Caco-2 (cell line): ENCODE results near the gene MAD1L1. TPM values are rescaled to one million over a fixed set of nuclear protein-coding genes. Genes with fewer than 3 reads are reported as not detected.

ENCODE experiments used
- BruUV-seq: library from RNA; stranded (reverse); fragments of 400-500 nt; replicated peaks from 2 replicates; lab custom pipeline; 2021; lab: Mats Ljungman, UMichigan
- CTCF ChIA-PET: fragments of 300-600 bp; sonication (Branson Sonifier 250); formaldehyde crosslinking; loops from one replicate; lab custom pipeline; 2022; ENCODE audit warnings: antibody characterized with exemption; lab: Charles Lee
- POLR2A ChIA-PET: fragments of 300-600 bp; sonication (Branson Sonifier 250); formaldehyde crosslinking; loops from one replicate; lab custom pipeline; 2022; ENCODE audit warnings: antibody characterized with exemption; lab: Charles Lee
- DNase-seq, 2 experiments: peaks; one replicate each; pipeline versions ENCODE4 v3.0.0 to v3.0.0-alpha.2; 2020 to 2022
- H3K27me3 ChIP-seq: replicated peaks from 2 replicates; pipeline ENCODE4 v1.6.0; 2011; ENCODE audit warnings: low read length; ENCODE audit not compliant: control insufficient read depth, insufficient read depth
- H3K36me3 ChIP-seq: 2 replicates; pipeline ENCODE4 v1.5.1; 2011; ENCODE audit warnings: low read length; ENCODE audit not compliant: control insufficient read depth, insufficient read depth
- H3K4me1 ChIP-seq: fragments of 250-450 bp; sonication (Bioruptor Pico); 2 replicates; pipeline ENCODE4 v1.5.1; 2020; ENCODE audit warnings: mild to moderate bottlenecking
- H3K4me3 ChIP-seq: 2 replicates; pipeline ENCODE4 v1.5.1; 2011; ENCODE audit warnings: low read depth, mild to moderate bottlenecking, control low read depth, low read length
- H3K9me3 ChIP-seq: fragments of 250-450 bp; sonication (Bioruptor Pico); 2 replicates; pipeline ENCODE4 v1.5.1; 2020; ENCODE audit warnings: mild to moderate bottlenecking, moderate library complexity
- H3K27ac Mint-ChIP-seq: one replicate; pipeline ENCODE4 v1.8.0; 2022; ENCODE audit warnings: mixed read lengths; ENCODE audit not compliant: unreplicated experiment
- H3K27me3 Mint-ChIP-seq: one replicate; pipeline ENCODE4 v1.8.0; 2022; ENCODE audit warnings: mixed read lengths; ENCODE audit not compliant: insufficient read depth, unreplicated experiment
- H3K36me3 Mint-ChIP-seq: one replicate; pipeline ENCODE4 v1.8.0; 2022; ENCODE audit warnings: mild to moderate bottlenecking, mixed read lengths; ENCODE audit not compliant: insufficient read depth, unreplicated experiment
- H3K4me1 Mint-ChIP-seq: one replicate; pipeline ENCODE4 v1.8.0; 2022; ENCODE audit warnings: low read depth, mixed read lengths; ENCODE audit not compliant: unreplicated experiment
- H3K4me3 Mint-ChIP-seq: one replicate; pipeline ENCODE4 v1.8.0; 2022; ENCODE audit warnings: mild to moderate bottlenecking, moderate library complexity, mixed read lengths; ENCODE audit not compliant: unreplicated experiment
- H3K9me3 Mint-ChIP-seq: one replicate; pipeline ENCODE4 v1.8.0; 2022; ENCODE audit warnings: mixed read lengths; ENCODE audit not compliant: unreplicated experiment
- intact Hi-C: fragments of 100-400 bp; cut with micrococcal nuclease; formaldehyde crosslinking; loops from one replicate; pipeline ENCODE4 v1.10.0; 2022; ENCODE audit not compliant: unreplicated experiment
- total RNA-seq: library from RNA; stranded (reverse); gene quantifications from 2 replicates; pipeline ENCODE4 v1.2.3, GENCODE V29; 2022
- TF ChIP-seq, protein P1 (sequence below), 2 experiments: fragments of 200-600 bp in 1 of 2; IDR thresholded peaks; 1 replicate in 1 of 2; 2 replicates in 1 of 2; pipeline versions ENCODE4 v1.5.1 to v1.8.0; 2011 to 2022; ENCODE audit warnings: antibody characterized with exemption in 1 of 2, control low read depth in 1 of 2, inconsistent platforms in 1 of 2, low read depth in 1 of 2, low read length in 1 of 2, mild to moderate bottlenecking in 1 of 2, moderate library complexity in 1 of 2; ENCODE audit not compliant: insufficient read depth in 1 of 2, severe bottlenecking in 1 of 2, unreplicated experiment in 1 of 2

The MAD1L1 gene
- total RNA-seq, 1 experiment from 2014 or later = 58.6 TPM

DNA sequence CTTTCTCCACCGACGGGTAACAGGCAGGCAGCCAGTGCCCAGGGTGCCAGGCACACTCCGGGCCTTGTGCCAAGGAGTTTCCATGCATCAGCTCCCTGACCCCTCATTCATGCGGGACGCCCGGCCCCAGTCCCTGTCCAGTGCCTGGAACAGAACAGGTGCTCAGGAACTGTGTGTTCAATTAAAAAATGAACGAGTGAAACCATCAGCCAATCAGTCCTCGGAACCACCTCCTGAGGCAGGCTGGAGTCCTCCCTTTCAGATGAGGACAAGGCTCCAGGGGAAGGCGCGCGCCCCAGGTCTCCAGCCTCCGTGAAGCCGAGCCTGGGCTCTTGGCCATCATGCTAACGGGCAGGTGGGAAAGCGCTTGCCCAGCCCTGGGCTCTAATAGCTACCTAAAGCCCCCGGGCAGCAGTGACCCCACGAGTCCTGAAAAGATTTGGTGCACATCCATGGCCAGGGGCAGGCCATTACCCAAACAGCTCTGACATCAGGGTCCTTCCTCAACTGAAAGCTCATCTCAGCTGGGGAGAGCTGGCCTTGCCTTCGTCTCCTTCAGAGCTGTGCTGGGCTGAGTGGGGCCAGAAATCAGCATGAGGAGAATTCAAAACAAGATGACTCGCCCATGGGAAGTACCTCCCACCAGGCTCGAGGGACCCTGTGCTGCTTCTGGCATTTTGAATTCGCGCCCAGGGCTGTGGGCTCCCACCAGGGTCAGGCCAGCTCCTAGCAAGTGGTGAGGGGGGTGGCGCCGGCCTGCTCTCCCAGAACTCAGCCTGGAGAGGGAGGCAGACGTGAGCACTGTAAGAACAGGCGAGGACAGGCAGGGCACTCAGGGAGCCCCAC is 200.5 kb downstream of the MAD1L1 start:
- H3K4me3 Mint-ChIP-seq = no peak overlapping the region
- TF ChIP-seq, protein P1, sequence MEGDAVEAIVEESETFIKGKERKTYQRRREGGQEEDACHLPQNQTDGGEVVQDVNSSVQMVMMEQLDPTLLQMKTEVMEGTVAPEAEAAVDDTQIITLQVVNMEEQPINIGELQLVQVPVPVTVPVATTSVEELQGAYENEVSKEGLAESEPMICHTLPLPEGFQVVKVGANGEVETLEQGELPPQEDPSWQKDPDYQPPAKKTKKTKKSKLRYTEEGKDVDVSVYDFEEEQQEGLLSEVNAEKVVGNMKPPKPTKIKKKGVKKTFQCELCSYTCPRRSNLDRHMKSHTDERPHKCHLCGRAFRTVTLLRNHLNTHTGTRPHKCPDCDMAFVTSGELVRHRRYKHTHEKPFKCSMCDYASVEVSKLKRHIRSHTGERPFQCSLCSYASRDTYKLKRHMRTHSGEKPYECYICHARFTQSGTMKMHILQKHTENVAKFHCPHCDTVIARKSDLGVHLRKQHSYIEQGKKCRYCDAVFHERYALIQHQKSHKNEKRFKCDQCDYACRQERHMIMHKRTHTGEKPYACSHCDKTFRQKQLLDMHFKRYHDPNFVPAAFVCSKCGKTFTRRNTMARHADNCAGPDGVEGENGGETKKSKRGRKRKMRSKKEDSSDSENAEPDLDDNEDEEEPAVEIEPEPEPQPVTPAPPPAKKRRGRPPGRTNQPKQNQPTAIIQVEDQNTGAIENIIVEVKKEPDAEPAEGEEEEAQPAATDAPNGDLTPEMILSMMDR (IDR thresholded peaks at IDR 0.05; ENCODE audit: insufficient read depth in 1 of 2, low read depth in 1 of 2, low read length in 1 of 2, severe bottlenecking in 1 of 2, unreplicated experiment in 1 of 2) = no peak
- BruUV-seq = no TSS peak
- H3K9me3 Mint-ChIP-seq = peaks cover 29% of the 10 kb centered on the region
- H3K4me1 Mint-ChIP-seq = peaks cover 15% of the 10 kb centered on the region
- Histone ChIP-seq H3K9me3 (0 out of 2 replicates have a peak, but pooled peaks cover 9% of the 10 kb centered on the region), H3K36me3 (no peaks in the 10 kb centered on the region), H3K4me1 (peaks cover 9% of the 10 kb centered on the region; the same call in 1 of the 2 replicates), H3K4me3 (no peak overlapping the region), H3K27me3 (no peaks in the 10 kb centered on the region)
- ChIA-PET CTCF (no interaction called here), POLR2A (no interaction called here)
- peak in 1 of 2 experiments; percentile 14 for DNase-seq
- no peak overlapping the region for H3K27ac Mint-ChIP-seq
- no peaks in the 10 kb centered on the region for H3K27me3 Mint-ChIP-seq
- intact Hi-C loops = no loop called here
- peaks cover 40% of the 10 kb centered on the region for H3K36me3 Mint-ChIP-seq

DNA sequence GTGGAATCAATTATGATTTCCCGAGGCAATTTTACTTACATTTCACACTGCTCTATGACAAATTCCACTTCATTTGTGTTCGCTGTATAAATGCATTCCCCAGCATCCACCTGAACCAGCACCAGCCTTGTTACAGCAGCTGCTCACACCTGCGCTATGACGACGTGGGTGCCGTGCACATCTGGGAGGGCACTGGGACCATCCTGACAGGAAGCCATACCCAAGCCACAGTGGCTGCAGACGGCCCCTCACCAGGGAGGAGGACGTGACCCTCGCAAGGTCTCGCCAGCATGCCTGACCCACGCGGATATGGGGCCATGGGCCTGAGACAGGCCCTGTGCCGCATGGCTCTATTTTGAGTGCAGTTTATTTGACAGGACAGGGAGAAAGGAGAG is 201.3 kb downstream of the MAD1L1 start:
- no peaks in the 10 kb centered on the region for H3K27me3 ChIP-seq
- Mint-ChIP-seq H3K4me3 (no peak overlapping the region), H3K27me3 (no peaks in the 10 kb centered on the region), H3K9me3 (peaks cover 34% of the 10 kb centered on the region), H3K27ac (no peak overlapping the region), H3K36me3 (peaks cover 40% of the 10 kb centered on the region), H3K4me1 (peaks cover 19% of the 10 kb centered on the region)
- DNase-seq = peak in 1 of 2 experiments; percentile 30
- peaks cover 12% of the 10 kb centered on the region; the same call in 1 of the 2 replicates for H3K4me1 ChIP-seq
- TF ChIP-seq, protein P1 (IDR thresholded peaks at IDR 0.05; ENCODE audit: insufficient read depth in 1 of 2, low read depth in 1 of 2, low read length in 1 of 2, severe bottlenecking in 1 of 2, unreplicated experiment in 1 of 2) = no peak
- 0 out of 2 replicates have a peak, but pooled peaks cover 12% of the 10 kb centered on the region for H3K9me3 ChIP-seq
- no TSS peak for BruUV-seq
- H3K36me3 ChIP-seq = no peaks in the 10 kb centered on the region
- POLR2A ChIA-PET = no interaction called here
- intact Hi-C loops = no loop called here
- CTCF ChIA-PET = no interaction called here
- no peak overlapping the region for H3K4me3 ChIP-seq

DNA sequence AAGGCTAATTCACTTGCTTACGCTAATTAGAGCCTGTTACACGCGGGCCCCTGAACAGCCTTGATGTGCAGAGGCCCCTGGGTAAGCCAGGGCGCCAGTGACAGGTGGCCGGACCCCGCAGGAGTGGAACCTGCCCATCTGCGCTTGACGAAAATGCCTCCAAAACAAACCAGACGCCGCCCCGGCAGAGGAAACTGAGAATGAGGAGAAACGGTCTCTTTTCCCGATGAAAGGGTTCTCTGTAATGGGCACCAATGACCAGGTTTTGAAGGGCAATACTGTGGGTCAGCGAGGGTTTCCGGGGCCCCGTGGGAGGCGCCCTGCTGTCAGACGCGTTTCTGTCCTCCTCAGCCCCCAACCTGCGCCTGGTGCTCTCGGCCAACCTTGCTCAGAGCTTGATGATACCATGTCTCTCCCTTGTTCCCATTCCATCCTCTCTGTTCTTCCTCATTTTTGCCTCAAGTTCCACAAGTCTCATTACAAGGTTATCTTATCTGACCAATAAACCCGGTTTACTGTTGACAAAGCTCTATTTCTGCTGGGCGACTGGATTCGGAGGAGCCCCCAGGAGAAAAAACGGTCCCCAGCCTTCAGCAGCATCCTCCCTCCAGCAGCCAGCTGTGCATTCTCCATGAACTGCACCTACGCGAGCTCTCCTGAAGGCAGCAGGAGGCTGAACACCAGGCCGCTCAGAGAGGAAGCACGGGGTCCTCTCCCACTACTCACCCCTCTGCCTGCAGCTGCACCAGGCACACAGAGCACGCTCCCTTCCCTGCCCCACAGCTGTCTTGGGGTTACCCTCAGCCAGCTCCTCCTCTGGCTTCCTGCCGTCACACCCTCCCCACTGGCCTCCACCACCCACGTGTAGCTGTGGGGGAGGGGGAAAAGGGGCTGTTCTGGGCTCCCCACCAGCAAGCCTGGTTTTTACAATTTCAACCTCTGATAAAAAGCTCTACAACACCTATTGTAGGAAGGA is 202.0 kb downstream of the MAD1L1 start:
- Mint-ChIP-seq H3K4me3 (no peak overlapping the region), H3K36me3 (peaks cover 40% of the 10 kb centered on the region), H3K4me1 (peaks cover 19% of the 10 kb centered on the region), H3K27ac (no peak overlapping the region), H3K9me3 (peaks cover 41% of the 10 kb centered on the region), H3K27me3 (no peaks in the 10 kb centered on the region)
- Histone ChIP-seq H3K9me3 (peaks cover 17% of the 10 kb centered on the region; the same call in 1 of the 2 replicates), H3K4me1 (peaks cover 12% of the 10 kb centered on the region; the same call in 1 of the 2 replicates), H3K36me3 (no peaks in the 10 kb centered on the region), H3K27me3 (no peaks in the 10 kb centered on the region), H3K4me3 (no peak overlapping the region)
- intact Hi-C loops = no loop called here
- CTCF ChIA-PET = interaction anchor here (0.5 kb wide), 1 partner anchor 250 kb away, joined by 5 read pairs; no protein-coding TSS in a partner anchor
- DNase-seq = peak in 1 of 2 experiments; percentile 21
- TF ChIP-seq, protein P1 (IDR thresholded peaks at IDR 0.05; ENCODE audit: insufficient read depth in 1 of 2, low read depth in 1 of 2, low read length in 1 of 2, severe bottlenecking in 1 of 2, unreplicated experiment in 1 of 2) = no peak
- BruUV-seq = no TSS peak
- POLR2A ChIA-PET = no interaction called here
